Kidney epithelial cell (primary cell): ENCODE measurements around the gene KLHDC9. TPM values are rescaled to one million over a fixed set of nuclear protein-coding genes. Genes with fewer than 3 reads are reported as not detected.
"Not testable (repeated sequence)": the region's sequence is repeated elsewhere in the genome, so short reads cannot be mapped to it uniquely, and the experiment has no call there.

ENCODE experiments used
- DNase-seq: peaks from one replicate; pipeline ENCODE4 v3.0.0-alpha.2; 2010; ENCODE audit warnings: low read depth
- H3K27me3 ChIP-seq: 2 replicates; pipeline ENCODE4 v1.6.0; 2011; ENCODE audit warnings: low read length; ENCODE audit not compliant: control insufficient read depth, insufficient read depth
- H3K36me3 ChIP-seq: 2 replicates; pipeline ENCODE4 v1.5.1; 2011; ENCODE audit warnings: low read length; ENCODE audit not compliant: control insufficient read depth, insufficient read depth
- H3K4me3 ChIP-seq: 2 replicates; pipeline ENCODE4 v1.5.1; 2011; ENCODE audit warnings: low read depth, mild to moderate bottlenecking, control low read depth, low read length
- total RNA-seq: library from RNA; depleted of rRNA; stranded (reverse); fragments of >200 nt; gene quantifications from 2 replicates; pipeline ENCODE4 v1.2.3, GENCODE V29; 2015
- TF ChIP-seq, protein P1 (sequence below): IDR thresholded peaks from 2 replicates; pipeline ENCODE4 v1.5.1; 2011; ENCODE audit warnings: mild to moderate bottlenecking, moderate library complexity, low read length, control low read depth, inconsistent platforms; ENCODE audit not compliant: insufficient read depth, poor library complexity, severe bottlenecking

Gene KLHDC9
- total RNA-seq, 1 donor from 2014 or later: 3.1 TPM

DNA sequence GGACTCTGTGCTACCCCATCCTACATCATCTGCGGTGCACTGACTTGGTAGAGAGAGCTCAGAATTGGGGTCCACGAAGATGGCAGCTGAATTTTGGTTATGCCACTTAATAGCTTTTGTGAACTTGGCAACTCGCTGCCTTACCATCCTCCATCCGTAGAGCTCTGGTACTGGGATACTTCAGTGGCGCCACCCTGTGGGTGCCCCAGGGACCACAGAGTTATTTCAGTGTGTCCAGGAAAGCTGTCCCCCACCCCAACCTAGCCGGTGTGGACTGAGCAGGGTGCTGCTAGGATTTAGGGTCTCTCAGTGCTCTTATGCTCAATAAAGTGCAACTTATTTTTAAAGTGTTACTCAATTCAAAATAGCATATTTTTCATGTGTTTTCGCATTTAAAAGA, 43.4 kb upstream of the KLHDC9 start:
- Histone ChIP-seq H3K36me3 (no peaks in the 10 kb centered on the region), H3K4me3 (no peak overlapping the region), H3K27me3 (no peaks in the 10 kb centered on the region)
- DNase-seq: no peak
- TF ChIP-seq, protein P1, sequence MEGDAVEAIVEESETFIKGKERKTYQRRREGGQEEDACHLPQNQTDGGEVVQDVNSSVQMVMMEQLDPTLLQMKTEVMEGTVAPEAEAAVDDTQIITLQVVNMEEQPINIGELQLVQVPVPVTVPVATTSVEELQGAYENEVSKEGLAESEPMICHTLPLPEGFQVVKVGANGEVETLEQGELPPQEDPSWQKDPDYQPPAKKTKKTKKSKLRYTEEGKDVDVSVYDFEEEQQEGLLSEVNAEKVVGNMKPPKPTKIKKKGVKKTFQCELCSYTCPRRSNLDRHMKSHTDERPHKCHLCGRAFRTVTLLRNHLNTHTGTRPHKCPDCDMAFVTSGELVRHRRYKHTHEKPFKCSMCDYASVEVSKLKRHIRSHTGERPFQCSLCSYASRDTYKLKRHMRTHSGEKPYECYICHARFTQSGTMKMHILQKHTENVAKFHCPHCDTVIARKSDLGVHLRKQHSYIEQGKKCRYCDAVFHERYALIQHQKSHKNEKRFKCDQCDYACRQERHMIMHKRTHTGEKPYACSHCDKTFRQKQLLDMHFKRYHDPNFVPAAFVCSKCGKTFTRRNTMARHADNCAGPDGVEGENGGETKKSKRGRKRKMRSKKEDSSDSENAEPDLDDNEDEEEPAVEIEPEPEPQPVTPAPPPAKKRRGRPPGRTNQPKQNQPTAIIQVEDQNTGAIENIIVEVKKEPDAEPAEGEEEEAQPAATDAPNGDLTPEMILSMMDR: peak; percentile 2

DNA sequence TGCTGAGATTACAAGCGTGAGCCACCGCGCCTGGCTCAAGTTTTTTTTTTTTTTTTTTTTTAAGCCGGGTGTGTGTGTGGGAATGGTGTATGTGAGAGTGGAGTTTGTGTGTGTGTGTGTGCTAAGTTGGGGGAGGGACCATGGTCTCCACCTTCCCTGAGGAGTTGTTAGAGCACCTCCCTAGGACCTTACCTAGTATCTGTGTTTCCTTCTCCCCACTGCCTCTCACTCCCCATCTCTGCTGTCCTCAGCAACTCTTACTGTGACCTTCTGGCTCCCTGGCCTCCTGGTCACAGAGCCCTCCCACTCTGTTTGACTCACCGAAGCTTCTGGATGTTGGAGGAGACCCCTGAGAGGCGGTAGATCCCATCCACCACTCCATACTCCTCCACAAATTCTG, 38.9 kb upstream of the KLHDC9 start:
- DNase-seq: no peak
- Histone ChIP-seq H3K36me3 (no peaks in the 10 kb centered on the region), H3K4me3 (no peak overlapping the region), H3K27me3 (no peaks in the 10 kb centered on the region)
- TF ChIP-seq, protein P1: no peak

DNA sequence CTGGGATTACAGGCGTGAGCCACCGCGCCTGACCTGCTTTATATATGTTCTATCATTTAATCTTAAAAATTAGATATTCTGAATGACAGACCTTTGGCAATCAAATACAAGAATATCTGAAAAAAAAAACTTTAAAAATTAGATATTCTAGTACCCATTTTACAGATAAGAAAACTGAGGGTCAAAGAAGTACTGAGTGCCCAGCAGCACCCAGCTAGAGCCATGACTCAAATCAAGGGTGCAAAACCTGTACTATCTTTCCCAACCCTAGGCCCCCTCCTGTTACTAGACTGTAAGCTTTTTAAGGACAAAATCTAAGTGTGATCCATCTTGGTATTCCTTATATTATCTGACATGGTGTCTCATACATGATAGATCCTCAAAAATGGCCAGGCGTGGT, 36.7 kb upstream of the KLHDC9 start:
- Histone ChIP-seq H3K4me3 (no peak overlapping the region), H3K27me3 (no peaks in the 10 kb centered on the region), H3K36me3 (no peaks in the 10 kb centered on the region)
- DNase-seq: no peak
- TF ChIP-seq, protein P1: no peak

DNA sequence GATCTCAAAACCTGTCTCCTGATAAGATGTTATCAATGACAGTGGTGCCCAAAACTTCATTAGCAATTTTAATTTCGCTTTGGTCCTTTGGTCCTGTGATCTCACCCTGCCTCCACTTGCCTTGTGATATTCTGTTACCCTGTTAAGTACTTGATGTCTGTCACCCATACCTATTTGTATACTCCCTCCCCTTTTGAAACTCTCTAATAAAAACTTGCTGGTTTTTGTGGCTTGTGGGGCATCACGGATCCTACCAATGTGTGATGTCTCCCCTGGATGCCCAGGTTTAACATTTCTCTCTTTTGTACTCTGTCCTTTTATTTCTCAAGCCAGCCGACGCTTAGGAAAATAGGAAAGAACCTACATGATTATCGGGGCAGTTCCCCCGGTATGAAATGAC, 34.2 kb upstream of the KLHDC9 start:
- H3K27me3 ChIP-seq, DNase-seq, H3K36me3 ChIP-seq, H3K4me3 ChIP-seq: not testable (repeated sequence)

DNA sequence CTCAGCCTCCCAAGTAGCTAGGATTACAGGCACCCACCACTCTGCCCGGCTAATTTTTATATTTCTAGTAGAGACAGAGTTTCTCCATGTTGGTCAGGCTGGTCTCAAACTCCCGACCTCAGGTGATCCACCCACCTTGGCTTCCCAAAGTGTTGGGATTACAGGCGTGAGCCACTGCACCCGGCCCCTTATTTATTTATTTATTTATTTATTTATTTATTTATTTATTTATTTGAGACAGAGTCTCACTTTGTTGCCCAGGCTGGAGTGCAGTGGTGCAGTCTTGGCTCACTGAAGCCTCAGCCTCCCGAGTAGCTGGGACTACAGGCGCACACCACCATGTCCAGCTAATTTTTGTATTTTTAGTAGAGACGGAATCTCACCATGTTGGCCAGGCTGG, 32.5 kb upstream of the KLHDC9 start:
- not testable (repeated sequence) for H3K27me3 ChIP-seq, H3K36me3 ChIP-seq, DNase-seq, H3K4me3 ChIP-seq

- DNase-seq: no peak
- Histone ChIP-seq H3K4me3 (no peak overlapping the region), H3K36me3 (no peaks in the 10 kb centered on the region), H3K27me3 (no peaks in the 10 kb centered on the region)
- TF ChIP-seq, protein P1: no peak
Observed at GRCh38 chr1:161066694-161067093, 31.5 kb upstream of the KLHDC9 start.

GRCh38 chr1:161068306-161069234, 29.6 kb upstream of the KLHDC9 start:
- Histone ChIP-seq H3K27me3 (no peaks in the 10 kb centered on the region), H3K36me3 (no peaks in the 10 kb centered on the region), H3K4me3 (no peak overlapping the region)
- TF ChIP-seq, protein P1: no peak
- no peak for DNase-seq
